Measurements from ENCODE around the gene PRRX2.
"Not testable (repeated sequence)": the region's sequence is repeated elsewhere in the genome, so short reads cannot be mapped to it uniquely, and the experiment has no call there.

Gene PRRX2

DNA sequence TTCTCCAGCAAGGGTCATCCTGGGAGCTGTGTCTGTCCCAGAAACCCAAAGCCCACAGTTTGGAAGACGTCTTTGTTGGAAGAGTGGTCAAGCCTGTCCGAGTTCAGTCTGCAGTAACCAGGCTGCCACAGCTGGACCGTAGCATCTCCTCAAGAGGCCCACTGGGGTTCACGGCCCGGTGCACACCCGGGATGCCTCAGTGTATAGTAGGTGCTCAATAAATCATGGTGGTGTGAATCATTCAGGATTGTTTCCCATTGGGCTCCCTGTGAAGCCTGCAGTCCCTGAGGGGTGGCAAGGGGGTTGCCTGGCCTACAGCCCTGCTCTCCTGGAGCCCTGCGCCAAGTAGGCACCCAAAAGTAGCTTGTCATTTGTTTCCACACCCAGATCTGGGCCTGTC lies 10.3 kb upstream of the PRRX2 start:
- no peak for DNase-seq

DNA sequence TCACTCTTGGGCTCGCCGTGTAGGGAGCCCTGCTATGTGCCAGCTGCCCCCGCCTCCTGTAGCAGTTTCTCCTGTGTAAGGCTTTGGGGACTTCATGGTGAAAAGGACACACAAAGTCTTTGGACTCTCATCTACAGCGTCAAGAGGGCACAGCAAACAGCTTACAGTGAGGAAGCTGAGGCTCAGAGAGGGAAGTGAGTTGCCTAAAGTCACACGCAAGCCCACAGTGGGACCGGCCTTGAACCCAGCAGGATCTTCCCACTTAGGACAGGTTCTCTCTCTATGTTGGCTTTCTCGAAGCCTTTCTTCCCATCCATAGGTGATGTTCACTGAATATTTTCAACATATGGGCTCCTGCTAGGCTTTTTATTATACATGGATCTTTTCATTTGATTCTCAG lies 9.8 kb upstream of the PRRX2 start:
- no peak for DNase-seq

DNA sequence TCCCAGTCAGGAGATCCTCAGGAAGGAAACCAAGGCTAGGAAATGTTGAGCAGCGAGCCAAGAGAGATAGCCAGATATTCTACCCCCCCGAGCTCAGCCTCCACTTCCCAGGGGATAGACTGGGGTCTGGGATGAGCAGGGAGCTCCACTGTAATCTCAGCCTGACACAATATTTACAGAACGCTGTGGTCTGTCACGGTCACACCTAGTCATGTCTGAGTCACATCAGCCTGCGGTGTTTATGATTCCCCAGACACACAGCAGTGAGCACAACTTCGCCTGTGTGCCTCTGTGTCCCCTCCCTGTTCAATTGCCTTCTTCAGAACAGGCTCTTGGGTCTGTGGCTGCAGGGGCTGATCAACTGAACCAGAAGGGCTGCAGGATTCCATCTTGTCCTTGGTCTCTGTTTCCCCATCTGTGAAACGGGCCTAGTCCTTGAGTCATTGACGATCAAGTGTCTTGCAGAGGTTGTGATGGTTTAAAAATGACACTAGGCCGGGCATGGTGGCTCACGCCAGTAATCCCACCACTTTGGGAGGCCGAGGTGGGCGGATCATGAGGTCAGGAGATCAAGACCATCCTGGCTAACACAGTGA lies 8.6 kb upstream of the PRRX2 start:
- no peak for DNase-seq

DNA sequence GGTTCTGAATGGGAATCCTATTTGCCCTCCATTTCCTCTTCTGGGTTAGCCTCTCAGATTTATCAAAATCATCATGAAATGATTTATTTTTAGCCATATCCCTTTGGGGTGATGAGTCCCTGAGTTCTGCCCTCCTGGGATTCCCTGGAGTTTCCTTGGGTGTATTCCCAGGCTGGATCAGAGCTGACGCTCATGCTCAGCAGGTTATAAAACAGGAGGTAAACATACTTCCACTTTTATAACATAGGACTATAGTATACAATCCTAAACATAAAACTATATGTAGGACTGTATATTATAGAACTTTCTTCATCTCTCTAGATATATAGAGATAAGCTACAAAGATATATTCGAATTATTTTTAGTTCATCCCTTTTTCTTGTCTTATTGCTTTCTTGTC lies 4.4 kb upstream of the PRRX2 start:
- DNase-seq: no peak

DNA sequence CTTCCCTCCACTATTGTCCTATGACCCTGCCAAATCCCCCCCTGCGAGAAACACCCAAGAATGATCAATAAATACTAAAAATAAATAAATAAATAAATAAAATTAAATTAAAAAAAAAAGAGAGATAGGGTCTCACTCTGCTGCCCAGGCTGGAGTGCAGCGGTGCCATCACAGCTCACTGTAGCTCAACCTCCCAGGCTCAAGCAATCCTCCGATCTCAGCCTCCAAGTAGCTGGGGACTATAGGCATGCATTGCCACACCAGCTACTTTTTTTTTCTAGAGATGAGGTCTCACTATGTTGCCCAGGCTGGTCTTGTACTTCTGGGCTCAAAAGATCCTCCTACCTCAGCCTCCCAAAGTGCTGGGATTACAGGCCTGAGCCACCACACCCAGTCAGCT lies 3.2 kb upstream of the PRRX2 start:
- not testable (repeated sequence) for DNase-seq

DNA sequence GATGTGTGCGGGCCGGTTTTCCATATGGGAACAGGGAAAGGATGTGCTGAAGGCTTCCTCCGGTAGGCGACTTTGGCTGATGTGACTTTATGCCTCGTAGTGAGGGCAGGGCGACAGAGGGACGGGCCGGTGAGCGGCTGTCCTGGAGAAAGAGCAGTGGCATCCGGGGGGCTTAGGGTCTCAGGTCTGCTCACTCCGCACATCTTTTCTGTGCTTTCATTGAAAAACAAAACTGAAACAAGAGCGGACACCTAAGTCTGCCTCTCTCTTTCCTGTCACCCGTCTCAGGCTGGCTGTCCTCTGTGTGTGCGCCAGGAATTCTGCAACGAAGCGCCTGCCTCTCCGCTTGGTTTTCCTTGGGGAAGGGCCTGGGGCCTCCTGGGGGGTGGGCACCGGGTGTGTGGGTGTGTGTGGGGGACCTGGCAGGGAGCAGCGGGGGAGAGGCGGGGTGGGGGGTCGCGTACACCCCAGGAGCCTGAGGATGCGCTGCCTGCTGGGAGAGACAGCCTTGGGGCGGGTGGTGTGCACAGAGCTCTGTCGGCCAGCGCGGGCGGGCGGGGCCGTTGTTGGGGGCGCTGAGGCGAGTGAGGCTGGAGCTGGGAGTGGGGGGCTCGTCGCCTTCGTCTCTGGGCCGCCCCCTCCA lies 580 bp upstream of the PRRX2 start:
- no peak for DNase-seq

DNA sequence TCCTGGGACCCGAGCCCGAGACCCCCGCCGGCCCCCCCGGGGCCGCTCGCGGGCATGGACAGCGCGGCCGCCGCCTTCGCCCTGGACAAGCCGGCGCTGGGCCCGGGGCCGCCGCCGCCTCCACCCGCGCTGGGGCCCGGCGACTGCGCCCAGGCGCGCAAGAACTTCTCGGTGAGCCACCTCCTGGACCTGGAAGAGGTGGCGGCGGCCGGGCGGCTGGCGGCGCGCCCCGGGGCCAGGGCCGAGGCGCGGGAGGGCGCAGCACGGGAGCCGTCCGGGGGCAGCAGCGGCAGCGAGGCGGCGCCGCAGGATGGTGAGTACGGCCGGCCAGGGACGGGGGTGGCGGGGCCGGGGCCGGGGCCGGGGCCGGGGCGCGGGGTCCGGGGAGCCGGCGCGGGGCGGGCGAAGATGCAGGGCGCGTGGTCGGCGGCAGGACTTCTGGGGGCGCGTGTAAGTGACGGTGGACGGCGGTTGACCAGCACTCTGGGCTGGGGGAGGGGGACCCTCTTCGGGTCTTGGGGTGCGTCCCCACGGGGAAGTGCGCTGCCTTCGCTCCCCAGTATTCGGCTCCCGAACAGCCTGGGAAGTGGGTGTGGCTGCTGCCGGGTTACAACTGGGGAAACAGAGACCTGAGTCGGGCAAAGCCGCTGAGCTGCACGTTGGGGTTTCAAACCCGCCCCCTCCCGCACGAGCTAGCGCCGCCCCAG lies 520 bp downstream of the PRRX2 start:
- no peak for DNase-seq

DNA sequence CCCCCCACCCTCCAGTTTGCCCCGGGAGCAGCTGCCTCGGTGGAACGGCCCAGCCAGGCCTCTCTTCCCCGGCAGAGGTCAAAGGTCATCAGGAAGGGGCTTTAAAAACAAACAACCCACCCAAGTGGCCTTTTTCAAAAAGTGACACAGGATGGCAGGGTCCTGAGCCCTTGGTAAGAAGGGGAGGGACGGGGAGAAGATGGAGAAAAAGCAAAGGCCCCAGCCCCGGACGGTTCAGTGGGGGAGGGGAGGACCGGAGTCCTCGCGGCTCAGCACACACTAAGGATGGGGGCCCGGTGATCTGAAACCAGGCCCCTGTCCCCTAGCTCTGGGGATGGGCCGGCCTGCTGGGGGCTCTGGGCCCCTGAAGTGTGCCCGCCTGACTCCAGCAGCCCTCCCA lies 1.1 kb downstream of the PRRX2 start:
- no peak for DNase-seq

DNA sequence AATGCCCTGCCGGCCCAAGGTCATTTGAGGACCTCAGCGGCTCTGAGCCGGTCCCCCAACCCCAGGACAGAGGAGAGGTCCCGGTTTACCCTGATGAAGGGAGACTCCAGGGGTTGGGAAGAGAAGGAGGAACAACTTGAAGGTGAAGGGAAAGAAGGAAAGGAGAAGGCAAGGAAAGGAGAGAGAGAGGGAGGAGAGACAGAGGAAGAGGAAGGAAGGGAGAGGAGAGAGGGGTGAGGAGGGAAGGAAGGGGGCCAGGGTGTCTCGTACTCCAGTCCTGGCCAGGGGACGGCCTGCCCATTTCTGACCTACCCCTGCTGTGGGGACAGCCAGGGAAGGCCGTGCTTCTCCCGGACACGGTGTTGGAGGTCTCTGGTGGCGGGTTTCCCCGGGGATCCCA lies 1.9 kb downstream of the PRRX2 start:
- DNase-seq: no peak

DNA sequence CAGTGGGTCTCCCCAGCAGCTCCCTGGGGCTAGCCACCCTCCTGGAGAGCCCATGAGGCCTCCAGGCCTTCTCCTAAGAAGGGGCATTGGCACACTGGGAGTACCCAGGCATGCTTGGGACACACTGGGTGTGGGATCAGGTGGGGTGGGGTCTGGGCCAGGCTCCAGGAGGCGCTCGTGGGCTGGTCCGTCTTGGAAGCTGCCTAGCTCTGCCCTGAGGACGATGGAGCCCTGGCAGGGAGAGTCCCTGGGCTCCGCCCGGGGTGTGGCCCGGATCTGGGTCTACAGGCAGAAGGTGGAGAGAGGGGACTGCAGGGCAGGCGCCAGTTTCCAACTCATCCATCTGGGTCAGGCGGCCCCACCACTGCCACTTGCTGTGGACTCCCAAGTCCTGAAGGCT lies 2.4 kb downstream of the PRRX2 start:
- no peak for DNase-seq

DNA sequence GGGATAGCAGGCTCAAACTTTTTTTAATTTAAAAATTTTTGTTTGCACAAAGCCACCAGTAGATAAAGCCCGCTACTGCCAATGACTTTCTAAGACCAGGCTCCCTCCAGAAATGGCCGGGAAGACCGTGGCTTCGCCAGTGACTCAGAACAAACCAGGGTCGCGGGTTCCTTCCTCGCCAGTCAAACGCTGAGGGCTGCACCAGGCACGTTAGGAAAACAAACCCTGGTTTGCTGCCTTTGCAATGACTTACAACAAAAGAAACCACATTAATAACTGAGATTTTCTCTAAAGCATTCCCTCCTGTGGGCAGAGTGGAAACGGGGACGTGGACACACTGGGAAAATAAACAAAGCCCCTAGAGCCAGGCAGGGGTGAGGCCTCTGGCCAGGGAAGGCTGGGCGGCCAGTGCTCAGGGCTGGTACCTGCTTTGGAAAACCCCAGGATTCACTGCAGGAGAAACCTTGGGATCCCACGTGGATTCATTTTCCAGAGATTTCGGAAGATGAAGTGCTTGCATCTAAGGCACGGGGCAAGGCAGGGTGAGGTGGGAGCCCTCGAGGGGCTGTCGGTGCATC lies 3.8 kb downstream of the PRRX2 start:
- no peak for DNase-seq

DNA sequence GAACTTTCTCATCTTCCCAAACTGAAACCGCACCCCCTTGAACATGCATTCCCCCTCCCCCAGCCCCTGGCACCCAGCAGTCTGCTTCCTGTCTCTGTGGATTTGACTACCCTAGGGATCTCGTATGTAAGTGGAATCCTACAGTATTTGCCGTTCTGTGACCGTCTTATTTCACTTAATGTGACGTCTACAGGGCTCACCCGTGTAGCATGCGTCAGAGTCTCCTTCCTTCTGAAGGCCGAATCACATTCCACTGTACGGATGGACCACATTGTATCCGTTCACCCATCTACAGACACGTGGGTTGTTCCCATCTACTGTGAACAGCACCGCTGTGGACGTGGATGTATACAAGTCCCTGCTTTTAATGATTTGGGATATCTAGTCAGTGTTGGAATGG lies 4.5 kb downstream of the PRRX2 start:
- DNase-seq: no peak

DNA sequence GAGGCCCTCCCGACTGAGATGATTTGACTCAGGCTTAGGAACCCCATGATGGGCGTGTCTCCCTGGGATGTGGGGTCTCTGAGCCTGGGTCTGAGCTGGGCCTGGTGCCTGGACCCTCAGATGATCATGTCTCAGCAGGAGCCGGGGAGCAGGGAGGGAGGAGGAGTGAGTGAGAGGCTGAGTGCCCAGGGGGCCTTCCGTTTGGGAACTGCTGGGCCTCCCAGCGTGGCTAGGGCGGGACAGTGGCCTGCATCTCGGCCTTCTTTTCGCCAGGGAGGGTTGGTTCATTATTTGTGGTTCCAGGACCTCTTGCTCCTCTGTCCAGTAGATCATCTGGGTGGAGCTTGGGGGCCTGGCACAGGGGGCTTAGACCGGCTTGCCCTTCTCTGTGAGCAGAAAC lies 5.6 kb downstream of the PRRX2 start:
- DNase-seq: no peak

DNA sequence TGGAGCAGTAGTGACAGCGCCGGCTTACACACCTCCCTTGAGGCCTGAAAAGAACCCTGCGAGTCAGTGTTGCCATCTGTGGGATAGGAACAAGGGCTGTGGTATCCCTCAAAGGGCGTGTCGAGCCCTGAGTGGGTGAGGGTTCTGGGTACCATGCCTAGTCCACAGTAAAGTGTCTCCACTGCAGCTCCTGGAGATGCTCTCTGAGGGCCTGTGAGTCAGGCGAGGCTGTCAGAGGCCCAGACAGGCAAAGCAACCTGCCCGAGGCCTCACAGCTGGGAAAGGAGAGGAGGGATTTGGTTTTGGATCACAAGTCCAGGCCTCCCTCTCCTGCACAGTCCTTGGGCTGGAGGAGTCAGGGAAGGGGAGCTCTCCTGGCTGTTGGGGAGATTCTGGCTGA lies 6.1 kb downstream of the PRRX2 start:
- no peak for DNase-seq

DNA sequence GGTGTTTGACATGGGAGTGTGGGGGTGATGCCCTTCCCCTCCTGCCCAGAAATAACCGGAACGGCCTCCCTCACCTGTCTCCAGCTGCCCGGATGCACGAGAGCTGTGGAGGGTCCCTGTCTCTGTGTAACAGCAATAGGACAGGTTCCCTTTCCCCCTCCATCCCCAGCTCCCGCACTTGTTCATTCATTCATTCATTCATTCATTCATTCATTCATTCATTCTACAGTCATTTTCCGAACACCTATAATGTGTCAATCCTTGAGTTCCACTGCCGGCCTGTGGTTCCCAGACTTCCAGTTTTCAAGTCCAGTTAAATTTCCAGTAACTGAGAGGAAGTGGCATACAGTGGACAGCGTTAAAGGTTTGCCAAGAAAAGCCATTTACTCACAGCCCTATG lies 7.3 kb downstream of the PRRX2 start:
- no peak for DNase-seq

DNA sequence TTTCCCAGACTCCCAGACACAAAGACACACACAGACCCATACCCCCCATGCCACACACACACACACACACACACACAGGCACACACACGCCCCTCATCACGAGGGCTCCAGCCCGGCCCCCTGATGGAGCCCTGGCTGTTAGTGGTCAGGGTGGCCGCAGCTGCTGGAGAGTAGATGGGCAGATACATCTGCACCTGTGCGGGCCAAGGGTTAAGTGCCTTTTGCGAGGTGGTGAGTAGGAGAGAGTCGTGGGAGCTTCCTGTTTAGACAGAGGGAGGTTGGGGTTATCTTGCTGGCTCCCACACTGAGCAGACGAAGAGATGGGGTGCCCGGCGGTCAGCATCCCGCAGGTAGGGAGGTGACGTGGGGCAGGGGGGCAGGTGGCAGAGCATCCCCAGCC lies 8.2 kb downstream of the PRRX2 start:
- DNase-seq: no peak

DNA sequence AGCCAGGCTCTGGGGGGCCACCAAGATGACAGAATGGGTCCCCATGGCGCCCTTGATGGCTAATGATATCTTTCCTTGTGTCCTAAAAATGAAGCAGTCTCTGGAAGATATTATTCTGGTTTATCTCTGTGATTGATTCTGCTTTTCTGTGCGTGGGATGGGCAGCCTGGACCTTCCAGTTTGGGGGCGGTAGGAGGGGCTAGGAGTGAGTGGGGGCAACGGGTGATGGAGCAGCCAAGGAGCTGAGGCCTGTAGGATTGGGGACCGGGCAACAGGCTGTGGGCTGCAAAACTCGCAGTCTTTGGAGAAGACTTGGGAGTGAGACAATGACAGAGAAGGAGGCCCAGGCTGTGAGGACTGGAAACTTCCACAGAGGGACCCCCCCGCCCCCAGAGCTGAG lies 8.8 kb downstream of the PRRX2 start:
- DNase-seq: no peak

DNA sequence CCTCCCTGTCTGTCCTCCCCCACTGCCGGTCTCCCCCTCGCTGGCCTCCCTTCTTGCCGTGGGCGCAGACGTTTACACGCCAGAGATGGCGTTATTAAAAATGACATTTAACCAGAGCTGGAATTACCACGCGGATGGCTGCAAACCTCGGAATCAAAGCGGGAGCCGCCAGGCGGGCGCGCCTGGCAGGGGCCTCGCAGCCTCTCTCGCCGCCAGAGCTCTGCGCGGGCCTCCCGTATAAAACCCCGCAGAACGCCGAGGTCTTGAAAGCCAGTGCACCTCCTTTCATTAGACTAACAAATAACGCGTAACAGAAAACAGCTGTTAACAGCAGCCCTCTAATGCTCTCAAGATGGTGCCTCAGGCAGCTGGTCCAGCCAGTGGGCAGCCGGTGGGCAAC lies 10.2 kb downstream of the PRRX2 start:
- DNase-seq: no peak

DNA sequence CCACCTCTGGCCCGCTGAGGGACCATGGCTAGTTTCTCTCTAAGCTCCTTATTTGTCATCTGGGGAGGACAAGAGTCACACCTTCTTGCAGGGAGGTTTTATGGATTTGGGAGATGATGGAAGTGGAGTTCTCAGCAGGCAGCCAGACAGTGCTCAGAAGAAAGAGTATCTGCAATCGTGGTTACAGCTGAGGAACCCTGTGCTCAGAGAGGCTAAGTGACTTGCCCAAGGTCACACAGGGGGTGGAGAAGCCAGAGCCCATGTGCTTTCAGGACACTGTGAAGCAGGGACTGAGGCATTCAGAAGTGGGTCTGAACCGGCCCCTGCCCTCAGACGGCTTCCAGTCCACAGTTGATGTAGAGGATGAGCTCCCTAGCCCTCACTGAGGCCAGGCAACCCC lies 10.8 kb downstream of the PRRX2 start:
- no peak for DNase-seq

DNA sequence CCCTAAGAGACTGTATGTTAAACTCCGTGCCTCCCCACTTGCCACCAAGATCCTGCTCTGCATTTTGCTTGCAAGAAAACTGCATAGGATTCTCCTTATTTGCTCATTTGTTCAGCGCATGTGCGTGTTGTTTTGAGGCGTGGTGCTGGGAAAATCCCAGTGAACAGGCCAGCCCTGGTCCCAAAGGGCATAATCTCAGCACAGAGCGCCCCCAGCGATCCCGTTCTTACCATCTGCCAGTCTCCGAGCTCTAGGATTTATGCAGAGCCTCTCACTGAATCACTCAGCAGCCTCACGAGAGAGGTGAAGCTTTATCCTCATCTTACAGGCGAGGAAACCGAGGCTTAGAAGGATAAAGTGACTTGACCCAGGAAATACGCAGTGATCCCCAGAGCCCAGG lies 11.5 kb downstream of the PRRX2 start:
- DNase-seq: no peak

DNA sequence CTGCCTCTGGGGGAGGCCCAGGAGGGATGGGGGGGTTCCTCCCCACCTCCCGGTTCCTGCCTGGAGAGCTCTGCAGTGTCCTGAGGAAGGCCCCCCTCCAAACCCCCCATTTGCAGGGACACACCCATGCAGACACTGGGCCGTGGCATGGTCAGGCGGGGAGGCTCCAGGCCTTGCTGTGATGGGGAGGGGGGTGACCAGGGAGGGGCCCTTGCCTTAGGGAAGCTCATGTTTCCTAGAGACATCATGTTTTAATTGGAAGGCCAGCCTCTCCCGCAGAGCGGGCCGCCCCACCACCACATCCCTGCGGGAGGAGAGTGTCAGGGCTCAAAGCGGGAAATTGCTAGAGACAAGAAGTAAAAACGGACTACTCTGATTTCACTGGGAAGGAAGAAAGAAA lies 12.0 kb downstream of the PRRX2 start:
- no peak for DNase-seq

DNA sequence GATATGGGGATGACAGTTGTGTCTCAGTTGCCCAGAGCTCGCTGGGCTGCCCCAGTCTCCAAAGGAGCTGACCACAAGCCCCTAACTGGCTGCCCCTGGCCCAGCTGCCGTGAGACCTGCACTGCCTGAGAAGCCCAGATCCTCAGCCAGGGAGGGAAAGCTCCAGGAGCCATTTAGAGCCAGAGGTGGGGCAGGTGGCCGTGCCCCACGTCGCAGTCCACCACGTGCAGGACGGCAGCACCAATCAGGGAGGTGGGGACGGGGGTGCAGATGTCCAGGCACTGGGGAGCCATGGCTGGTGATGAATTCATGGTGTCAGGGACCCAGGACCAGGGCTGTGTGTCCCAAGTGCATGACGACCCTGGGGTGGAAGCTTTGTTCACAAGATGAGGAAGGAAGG lies 13.4 kb downstream of the PRRX2 start:
- DNase-seq: no peak

DNA sequence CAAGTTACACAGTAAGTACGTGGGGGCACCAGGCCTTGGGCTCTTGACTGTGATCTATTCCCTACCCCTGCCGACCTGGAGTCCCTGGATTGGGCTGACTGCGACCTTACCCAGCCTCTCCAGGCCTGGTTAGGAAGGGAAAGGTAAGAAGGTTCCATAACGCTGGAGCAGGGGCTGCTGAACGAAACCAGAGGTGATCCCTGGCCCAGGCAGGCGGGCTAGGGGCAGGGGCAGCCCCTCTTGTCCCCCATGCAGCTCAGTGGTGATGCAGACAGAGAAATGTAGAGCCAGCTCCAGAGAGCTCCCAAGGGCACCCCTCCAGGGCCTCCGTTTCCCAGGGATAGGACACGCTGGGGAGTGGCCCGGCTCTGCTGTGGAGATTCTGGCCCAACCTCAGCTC lies 14.1 kb downstream of the PRRX2 start:
- no peak for DNase-seq

DNA sequence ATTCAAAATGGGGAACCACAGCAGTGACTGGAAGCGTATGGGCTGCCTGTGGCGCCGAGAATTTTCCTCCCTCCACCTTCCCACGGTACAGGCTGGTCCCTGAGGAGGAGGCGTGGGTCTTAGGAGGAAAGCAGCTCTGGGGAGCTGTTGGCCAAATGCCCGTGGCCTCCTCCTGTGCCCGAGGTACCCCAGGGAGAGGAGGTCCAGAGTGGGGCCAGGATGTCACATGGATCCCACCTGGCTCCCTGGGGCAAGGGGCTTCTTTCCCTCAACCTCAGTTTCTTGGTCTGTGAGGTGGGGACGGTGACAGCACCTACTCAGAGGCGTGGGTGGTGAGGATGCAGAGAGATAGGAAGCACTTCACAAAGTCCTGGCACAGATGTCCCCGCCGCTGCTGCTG lies 16.5 kb downstream of the PRRX2 start:
- no peak for DNase-seq

DNA sequence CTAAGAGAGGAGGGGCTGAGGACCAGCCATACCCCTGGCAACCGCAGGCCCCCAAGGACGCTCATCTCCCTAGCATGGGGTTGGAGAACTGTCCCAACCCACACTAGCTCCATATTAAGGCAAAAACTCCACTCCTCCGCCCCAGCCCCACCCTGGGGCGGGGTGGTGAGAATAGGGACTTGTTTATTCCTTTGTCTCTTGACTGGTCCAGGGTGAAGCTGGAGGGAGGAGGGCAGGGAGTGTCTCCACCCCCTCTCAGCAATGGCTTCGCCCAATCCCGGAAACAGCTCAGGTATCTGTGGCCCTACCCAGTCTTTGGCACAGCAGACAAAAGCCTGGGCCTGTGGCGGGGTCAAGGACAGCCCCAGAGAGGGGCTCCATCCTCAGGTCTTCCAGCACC lies 16.9 kb downstream of the PRRX2 start:
- no peak for DNase-seq

Measured in CD4-positive, alpha-beta T cell treated with Interleukin-4 for 4 hours (primary cell).